ENCODE measurements around the gene CLIC4.
"Not testable (repeated sequence)": the region's sequence is repeated elsewhere in the genome, so short reads cannot be mapped to it uniquely, and the experiment has no call there.

Gene CLIC4

DNA sequence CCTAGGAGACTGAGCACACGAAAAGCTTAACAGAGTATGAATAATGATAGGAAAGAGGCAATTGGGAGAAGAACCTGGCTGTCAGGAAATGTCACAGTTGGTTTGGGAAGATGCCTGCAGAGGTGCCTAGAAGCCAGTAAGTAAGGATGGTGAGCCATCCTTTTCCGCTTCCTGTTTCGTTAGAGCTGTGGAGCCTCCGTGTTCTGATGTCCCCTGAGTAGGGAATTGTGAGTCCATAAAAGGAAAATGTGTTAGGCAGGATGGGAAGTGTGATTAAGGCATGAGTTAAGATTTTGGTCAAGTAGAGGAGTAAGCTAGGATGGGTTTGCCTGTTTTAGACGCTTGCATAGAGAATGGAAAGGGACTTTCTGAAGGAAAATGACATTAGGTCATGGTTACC is 9.0 kb downstream of the CLIC4 start:
- no peak overlapping the region for H3K4me3 ChIP-seq (ENCODE audit: low read depth, low read length)

DNA sequence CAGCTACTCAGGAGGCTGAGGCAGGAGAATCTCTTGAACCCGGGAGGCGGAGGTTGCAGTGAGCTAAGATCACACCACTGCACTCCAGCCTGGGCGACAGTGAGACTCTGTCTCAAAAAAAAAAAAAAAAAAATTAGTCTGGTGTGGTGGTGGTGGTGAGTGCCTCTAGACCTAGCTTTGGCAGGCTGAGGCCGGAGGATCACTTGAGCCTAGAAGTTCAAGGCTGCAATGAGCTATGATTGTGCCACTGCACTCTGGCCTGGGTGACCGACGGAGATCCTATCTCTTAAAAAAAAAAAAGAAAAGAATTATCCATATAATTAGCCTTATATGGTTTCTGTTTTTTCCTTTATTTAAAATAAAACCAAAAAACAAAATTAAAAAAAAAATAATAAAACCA is 10.1 kb downstream of the CLIC4 start:
- H3K9me3 ChIP-seq (ENCODE audit: control insufficient read depth, insufficient read depth, low read length); H3K4me3 ChIP-seq (ENCODE audit: low read depth, low read length); H3K4me1 ChIP-seq (ENCODE audit: control insufficient read depth, insufficient read depth, low read length); H3K27me3 ChIP-seq (ENCODE audit: control insufficient read depth, insufficient read depth, low read length); H3K9ac ChIP-seq (ENCODE audit: low read depth, low read length); H3K36me3 ChIP-seq (ENCODE audit: control insufficient read depth, insufficient read depth, low read length): not testable (repeated sequence)

More for the DNA sequence above, 9.0 kb downstream of the CLIC4 start:
- H3K9me3 ChIP-seq (ENCODE audit: control insufficient read depth, insufficient read depth, low read length) = no peaks in the 10 kb centered on the region
- H3K36me3 ChIP-seq (ENCODE audit: control insufficient read depth, insufficient read depth, low read length) = no peaks in the 10 kb centered on the region
- no peaks in the 10 kb centered on the region for H3K27me3 ChIP-seq (ENCODE audit: control insufficient read depth, insufficient read depth, low read length)
- H3K4me1 ChIP-seq (ENCODE audit: control insufficient read depth, insufficient read depth, low read length) = peaks cover 5% of the 10 kb centered on the region
- H3K9ac ChIP-seq (ENCODE audit: low read depth, low read length) = no peak overlapping the region

DNA sequence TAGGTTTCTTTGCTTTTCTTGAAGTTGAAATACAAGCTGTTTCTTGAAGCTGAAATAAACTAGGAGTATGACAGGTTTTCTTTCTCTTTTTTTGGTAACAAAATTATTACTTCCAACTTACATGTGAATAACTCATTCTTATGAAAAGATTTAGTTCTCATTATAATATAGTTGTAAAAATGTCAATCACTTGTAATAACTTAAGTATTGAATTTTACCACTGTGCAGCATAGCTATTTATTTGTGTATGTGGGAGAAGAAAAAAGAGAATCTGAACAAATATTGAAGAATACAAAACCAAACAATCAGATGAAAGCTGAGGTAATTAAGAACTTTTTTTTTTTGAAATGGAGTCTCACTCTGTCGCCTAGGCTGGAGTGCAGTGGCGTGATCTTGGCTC is 11.1 kb downstream of the CLIC4 start:
- H3K4me1 ChIP-seq (ENCODE audit: control insufficient read depth, insufficient read depth, low read length) = peaks cover 10% of the 10 kb centered on the region
- no peaks in the 10 kb centered on the region for H3K27me3 ChIP-seq (ENCODE audit: control insufficient read depth, insufficient read depth, low read length)
- no peaks in the 10 kb centered on the region for H3K36me3 ChIP-seq (ENCODE audit: control insufficient read depth, insufficient read depth, low read length)
- no peak overlapping the region for H3K4me3 ChIP-seq (ENCODE audit: low read depth, low read length)
- H3K9me3 ChIP-seq (ENCODE audit: control insufficient read depth, insufficient read depth, low read length) = no peaks in the 10 kb centered on the region
- H3K9ac ChIP-seq (ENCODE audit: low read depth, low read length) = no peak overlapping the region

DNA sequence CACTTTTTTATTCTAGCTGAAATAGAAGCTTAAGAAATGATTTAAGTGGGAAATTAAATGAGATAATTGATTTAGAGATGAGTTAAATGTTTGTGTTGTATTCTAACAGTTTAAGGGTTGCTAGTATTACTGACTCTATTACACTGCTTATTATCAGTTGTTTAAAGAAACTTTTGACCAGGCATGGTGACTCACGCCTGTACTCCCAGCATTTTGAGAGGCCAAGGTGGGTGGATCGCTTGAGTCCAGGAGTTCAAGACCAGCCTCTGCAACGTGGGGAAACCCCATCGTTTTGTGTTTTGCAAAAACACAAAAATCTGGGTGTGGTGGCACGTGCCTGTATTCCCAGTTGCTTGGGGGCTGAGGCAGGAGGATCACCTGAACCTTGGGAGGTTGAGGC is 14.2 kb downstream of the CLIC4 start:
- peaks cover 5% of the 10 kb centered on the region for H3K4me1 ChIP-seq (ENCODE audit: control insufficient read depth, insufficient read depth, low read length)

DNA sequence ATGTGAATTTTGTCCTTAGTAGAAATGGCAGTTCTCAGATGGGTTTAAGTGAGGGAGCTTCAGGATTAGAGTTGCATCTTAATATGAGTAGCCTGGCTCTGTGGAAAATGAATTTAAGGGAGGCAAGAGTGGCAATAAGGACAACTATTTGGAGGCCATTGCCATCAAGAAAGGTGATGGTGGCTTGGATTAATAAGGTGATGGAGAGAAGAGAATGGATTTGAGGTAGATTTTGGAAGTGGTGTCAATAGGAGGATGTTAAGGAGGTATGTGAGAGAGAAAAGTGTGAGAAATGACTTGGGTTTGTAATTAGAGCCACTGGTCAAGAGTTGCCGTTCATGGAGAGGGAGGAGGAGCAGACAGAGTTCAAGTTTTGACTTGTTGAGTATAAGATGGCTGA is 16.3 kb downstream of the CLIC4 start:
- no peaks in the 10 kb centered on the region for H3K9me3 ChIP-seq (ENCODE audit: control insufficient read depth, insufficient read depth, low read length)
- H3K4me1 ChIP-seq (ENCODE audit: control insufficient read depth, insufficient read depth, low read length) = peaks cover 10% of the 10 kb centered on the region
- H3K4me3 ChIP-seq (ENCODE audit: low read depth, low read length) = no peak overlapping the region
- no peaks in the 10 kb centered on the region for H3K27me3 ChIP-seq (ENCODE audit: control insufficient read depth, insufficient read depth, low read length)
- H3K36me3 ChIP-seq (ENCODE audit: control insufficient read depth, insufficient read depth, low read length) = peaks cover 3% of the 10 kb centered on the region
- H3K9ac ChIP-seq (ENCODE audit: low read depth, low read length) = no peak overlapping the region

More for the DNA sequence above, 14.2 kb downstream of the CLIC4 start:
- H3K36me3 ChIP-seq (ENCODE audit: control insufficient read depth, insufficient read depth, low read length) = no peaks in the 10 kb centered on the region
- no peak overlapping the region for H3K4me3 ChIP-seq (ENCODE audit: low read depth, low read length)
- no peaks in the 10 kb centered on the region for H3K27me3 ChIP-seq (ENCODE audit: control insufficient read depth, insufficient read depth, low read length)
- H3K9ac ChIP-seq (ENCODE audit: low read depth, low read length) = no peak overlapping the region
- no peaks in the 10 kb centered on the region for H3K9me3 ChIP-seq (ENCODE audit: control insufficient read depth, insufficient read depth, low read length)

DNA sequence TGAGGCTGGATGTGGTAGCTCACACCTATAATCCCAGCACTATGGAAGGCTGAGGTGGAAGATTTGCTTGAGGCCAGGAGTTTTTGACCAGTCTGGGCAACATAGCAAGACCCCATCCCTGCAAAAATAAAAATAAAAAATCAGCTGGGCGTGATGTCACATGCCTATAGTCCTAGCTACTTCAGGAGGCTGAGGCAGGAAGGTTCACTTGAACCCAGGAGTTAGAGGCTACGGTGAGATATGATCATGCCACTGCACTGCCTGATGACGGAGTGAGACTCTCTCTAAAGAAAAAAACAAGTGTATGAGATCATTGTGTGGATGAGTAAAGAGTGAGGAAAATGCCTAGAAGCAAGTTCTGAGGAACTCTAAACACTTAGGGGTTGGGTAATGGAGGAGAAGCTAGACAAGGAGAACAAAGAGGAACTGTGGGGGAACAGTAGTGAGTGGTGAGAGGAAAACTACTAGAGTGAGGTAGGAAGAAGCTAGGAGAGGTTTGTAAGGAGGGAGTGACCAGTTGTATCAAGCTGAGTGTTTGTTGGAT is 17.0 kb downstream of the CLIC4 start:
- peaks cover 10% of the 10 kb centered on the region for H3K4me1 ChIP-seq (ENCODE audit: control insufficient read depth, insufficient read depth, low read length)
- H3K9ac ChIP-seq (ENCODE audit: low read depth, low read length) = no peak overlapping the region

DNA sequence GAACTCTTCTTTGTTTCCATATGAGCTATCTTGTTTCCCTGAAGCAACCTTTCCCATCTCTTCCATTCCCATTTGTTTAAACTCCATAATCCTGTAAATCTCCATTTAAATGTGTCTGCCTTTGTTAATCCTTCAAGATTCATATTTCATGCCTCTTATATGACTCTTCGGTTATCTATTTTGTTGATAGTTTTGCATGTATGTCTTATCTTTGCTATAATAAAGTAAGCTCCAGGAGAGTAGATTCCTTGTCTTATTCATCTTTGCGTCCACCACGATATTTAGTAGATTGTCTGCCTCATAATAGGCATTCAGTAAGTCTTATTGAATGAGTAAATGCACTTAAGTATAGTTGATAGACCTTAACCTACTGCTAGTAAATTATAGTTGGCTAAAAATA is 18.4 kb downstream of the CLIC4 start:
- Histone ChIP-seq H3K36me3 (ENCODE audit: control insufficient read depth, insufficient read depth, low read length) (peaks cover 3% of the 10 kb centered on the region), H3K4me3 (ENCODE audit: low read depth, low read length) (no peak overlapping the region), H3K4me1 (ENCODE audit: control insufficient read depth, insufficient read depth, low read length) (peaks cover 10% of the 10 kb centered on the region), H3K9ac (ENCODE audit: low read depth, low read length) (no peak overlapping the region), H3K27me3 (ENCODE audit: control insufficient read depth, insufficient read depth, low read length) (no peaks in the 10 kb centered on the region), H3K9me3 (ENCODE audit: control insufficient read depth, insufficient read depth, low read length) (no peaks in the 10 kb centered on the region)

More for the DNA sequence above, 17.0 kb downstream of the CLIC4 start:
- Histone ChIP-seq H3K9me3 (ENCODE audit: control insufficient read depth, insufficient read depth, low read length) (no peaks in the 10 kb centered on the region), H3K4me3 (ENCODE audit: low read depth, low read length) (no peak overlapping the region), H3K36me3 (ENCODE audit: control insufficient read depth, insufficient read depth, low read length) (peaks cover 3% of the 10 kb centered on the region), H3K27me3 (ENCODE audit: control insufficient read depth, insufficient read depth, low read length) (no peaks in the 10 kb centered on the region)

DNA sequence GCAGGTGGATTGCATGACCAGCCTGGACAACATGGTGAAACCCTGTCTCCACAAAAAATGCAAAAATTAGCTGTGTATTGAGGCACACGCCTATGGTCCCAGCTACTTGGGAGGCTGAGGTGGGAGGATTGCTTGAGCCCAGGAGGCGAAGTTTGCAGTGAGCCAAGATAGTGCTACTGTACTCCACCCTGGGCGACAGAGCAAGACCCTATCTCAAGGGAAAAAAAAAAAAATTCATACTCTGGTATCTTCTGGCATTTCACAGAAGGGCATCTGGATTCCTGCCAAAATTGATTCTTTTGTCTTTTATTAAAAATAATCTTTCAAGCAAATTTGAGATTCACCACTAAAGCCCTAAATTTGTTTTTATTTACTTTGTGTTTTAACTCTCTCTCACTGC is 19.2 kb downstream of the CLIC4 start:
- Histone ChIP-seq H3K27me3 (ENCODE audit: control insufficient read depth, insufficient read depth, low read length) (no peaks in the 10 kb centered on the region), H3K4me3 (ENCODE audit: low read depth, low read length) (no peak overlapping the region), H3K4me1 (ENCODE audit: control insufficient read depth, insufficient read depth, low read length) (peaks cover 10% of the 10 kb centered on the region), H3K9me3 (ENCODE audit: control insufficient read depth, insufficient read depth, low read length) (no peaks in the 10 kb centered on the region), H3K36me3 (ENCODE audit: control insufficient read depth, insufficient read depth, low read length) (peaks cover 3% of the 10 kb centered on the region), H3K9ac (ENCODE audit: low read depth, low read length) (no peak overlapping the region)

DNA sequence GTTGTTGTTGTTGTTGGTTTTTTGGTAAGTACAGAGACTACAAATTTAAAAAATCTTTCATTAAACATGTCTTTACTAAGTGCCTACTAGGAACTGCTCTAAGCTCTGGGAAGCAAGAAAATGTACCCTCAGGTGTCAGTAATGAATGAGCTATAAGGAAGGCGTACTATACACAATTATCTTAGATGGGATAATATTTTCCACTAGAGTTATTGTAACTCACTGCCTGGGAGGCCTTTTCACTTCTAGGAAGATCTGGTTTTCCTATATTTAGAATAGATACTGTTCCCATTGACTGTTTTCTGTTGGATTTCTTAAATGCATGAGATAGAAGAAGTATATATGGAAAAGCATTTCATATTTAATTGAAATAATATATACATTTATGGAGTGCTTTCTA is 19.6 kb downstream of the CLIC4 start:
- H3K27me3 ChIP-seq (ENCODE audit: control insufficient read depth, insufficient read depth, low read length) = no peaks in the 10 kb centered on the region
- no peak overlapping the region for H3K9ac ChIP-seq (ENCODE audit: low read depth, low read length)
- no peaks in the 10 kb centered on the region for H3K9me3 ChIP-seq (ENCODE audit: control insufficient read depth, insufficient read depth, low read length)
- peaks cover 10% of the 10 kb centered on the region for H3K4me1 ChIP-seq (ENCODE audit: control insufficient read depth, insufficient read depth, low read length)
- H3K36me3 ChIP-seq (ENCODE audit: control insufficient read depth, insufficient read depth, low read length) = peaks cover 3% of the 10 kb centered on the region
- no peak overlapping the region for H3K4me3 ChIP-seq (ENCODE audit: low read depth, low read length)

DNA sequence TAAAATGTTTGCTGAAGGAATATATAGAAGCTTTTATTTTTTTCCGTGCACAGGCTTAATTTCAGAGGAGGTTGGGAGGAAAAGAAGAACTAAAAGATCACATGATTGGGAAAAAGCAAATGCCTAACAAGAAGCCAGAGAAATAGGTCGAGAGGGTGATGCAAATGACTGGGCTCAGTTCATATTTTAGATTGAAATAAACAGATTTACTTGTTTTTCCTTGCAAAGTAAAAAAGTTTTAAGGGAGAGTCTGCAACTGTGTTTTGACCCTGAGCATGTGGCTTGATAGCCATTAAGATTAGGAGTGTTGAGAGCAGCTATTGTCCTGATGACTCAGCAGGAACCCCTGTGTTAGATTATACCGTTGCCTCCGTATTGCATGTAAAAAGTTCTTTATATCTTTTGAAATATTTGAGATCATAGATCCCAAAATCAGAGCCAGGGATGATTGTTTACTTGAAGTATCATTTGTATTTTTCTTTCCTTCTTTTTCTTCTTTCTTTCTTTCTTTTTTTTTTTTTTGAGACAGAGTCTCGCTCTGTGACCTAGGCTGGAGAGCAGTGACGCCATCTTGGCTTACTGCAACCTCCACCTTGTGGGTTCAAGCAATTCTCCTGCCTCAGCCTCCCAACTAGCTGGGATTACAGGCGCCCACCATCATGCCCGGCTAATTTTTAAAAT is 20.2 kb downstream of the CLIC4 start:
- H3K9me3 ChIP-seq (ENCODE audit: control insufficient read depth, insufficient read depth, low read length) = no peaks in the 10 kb centered on the region
- H3K4me3 ChIP-seq (ENCODE audit: low read depth, low read length) = no peak overlapping the region
- H3K27me3 ChIP-seq (ENCODE audit: control insufficient read depth, insufficient read depth, low read length) = no peaks in the 10 kb centered on the region
- H3K36me3 ChIP-seq (ENCODE audit: control insufficient read depth, insufficient read depth, low read length) = peaks cover 3% of the 10 kb centered on the region
- peaks cover 10% of the 10 kb centered on the region for H3K4me1 ChIP-seq (ENCODE audit: control insufficient read depth, insufficient read depth, low read length)
- no peak overlapping the region for H3K9ac ChIP-seq (ENCODE audit: low read depth, low read length)

DNA sequence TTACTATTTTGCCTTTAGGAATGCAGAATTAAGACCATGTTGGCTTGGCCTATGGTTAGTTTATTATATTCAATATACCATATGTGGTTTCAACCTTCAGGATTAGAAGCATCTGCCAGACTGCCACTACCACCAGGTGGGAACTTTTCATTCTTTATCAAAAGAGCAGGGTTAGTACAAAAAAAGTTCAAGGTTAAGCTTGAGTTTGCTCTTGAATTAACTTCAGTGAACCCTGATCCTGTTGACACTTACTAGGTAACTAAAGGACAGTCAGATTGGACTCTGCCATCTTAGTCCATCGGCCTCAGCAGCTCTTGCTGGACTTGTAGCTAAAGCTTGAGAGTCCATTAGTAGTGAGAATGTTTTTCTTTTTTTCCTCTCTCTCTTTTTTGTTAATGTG is 22.1 kb downstream of the CLIC4 start:
- Histone ChIP-seq H3K27me3 (ENCODE audit: control insufficient read depth, insufficient read depth, low read length) (no peaks in the 10 kb centered on the region), H3K36me3 (ENCODE audit: control insufficient read depth, insufficient read depth, low read length) (peaks cover 3% of the 10 kb centered on the region), H3K9me3 (ENCODE audit: control insufficient read depth, insufficient read depth, low read length) (no peaks in the 10 kb centered on the region), H3K4me1 (ENCODE audit: control insufficient read depth, insufficient read depth, low read length) (peaks cover 5% of the 10 kb centered on the region), H3K9ac (ENCODE audit: low read depth, low read length) (no peak overlapping the region), H3K4me3 (ENCODE audit: low read depth, low read length) (no peak overlapping the region)

DNA sequence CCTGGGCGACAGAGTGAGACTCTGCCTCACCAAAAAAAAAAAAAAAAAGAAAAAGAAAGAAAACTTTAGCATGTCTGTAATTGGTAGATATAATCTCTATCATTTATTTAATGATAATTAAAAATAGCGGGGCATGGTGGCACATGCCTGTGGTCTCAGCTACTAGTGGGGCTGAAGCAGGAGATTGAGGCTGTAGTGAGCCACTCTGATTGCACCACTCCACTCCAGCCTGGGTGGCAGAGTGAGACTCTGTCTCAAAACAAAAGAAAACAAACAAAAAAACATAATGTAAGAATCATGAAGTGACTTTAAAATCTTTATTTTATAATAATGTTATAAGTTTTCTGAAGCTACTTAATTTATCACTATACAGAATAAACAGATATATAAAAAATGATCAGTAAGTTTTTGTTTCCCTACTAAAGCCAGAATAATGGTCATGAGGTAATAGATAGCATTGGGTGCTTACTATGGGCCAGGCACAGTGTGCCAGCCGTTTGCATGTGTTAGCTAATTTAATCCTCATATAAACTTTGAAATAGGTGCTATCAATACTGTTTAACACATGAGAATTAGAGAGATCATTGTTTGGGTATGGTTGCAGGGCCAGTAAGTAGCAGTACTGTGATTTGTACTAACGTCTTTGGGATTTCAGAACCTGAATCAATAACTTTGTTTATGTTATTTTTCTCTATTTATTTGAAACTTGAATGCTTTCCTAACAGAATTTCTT is 23.8 kb downstream of the CLIC4 start:
- H3K27me3 ChIP-seq (ENCODE audit: control insufficient read depth, insufficient read depth, low read length) = no peaks in the 10 kb centered on the region
- H3K9me3 ChIP-seq (ENCODE audit: control insufficient read depth, insufficient read depth, low read length) = no peaks in the 10 kb centered on the region
- peaks cover 5% of the 10 kb centered on the region for H3K4me1 ChIP-seq (ENCODE audit: control insufficient read depth, insufficient read depth, low read length)
- no peak overlapping the region for H3K4me3 ChIP-seq (ENCODE audit: low read depth, low read length)
- H3K9ac ChIP-seq (ENCODE audit: low read depth, low read length) = no peak overlapping the region
- H3K36me3 ChIP-seq (ENCODE audit: control insufficient read depth, insufficient read depth, low read length) = peaks cover 3% of the 10 kb centered on the region
